ENCODE results near the gene UMODL1.

Gene UMODL1

GRCh38 chr21:42141643-42142042 lies 70.5 kb downstream of the UMODL1 start:
- TF ChIP-seq ARNTL (CRISPR knock-in tag; IDR thresholded peaks at IDR 0.05; ENCODE audit: borderline replicate concordance, low read depth) (no peak), BACH2 (CRISPR knock-in tag; IDR thresholded peaks at IDR 0.05; ENCODE audit: borderline replicate concordance) (no peak), ISL1 (CRISPR knock-in tag; IDR thresholded peaks at IDR 0.05) (no peak)
- ATAC-seq = no peak

DNA sequence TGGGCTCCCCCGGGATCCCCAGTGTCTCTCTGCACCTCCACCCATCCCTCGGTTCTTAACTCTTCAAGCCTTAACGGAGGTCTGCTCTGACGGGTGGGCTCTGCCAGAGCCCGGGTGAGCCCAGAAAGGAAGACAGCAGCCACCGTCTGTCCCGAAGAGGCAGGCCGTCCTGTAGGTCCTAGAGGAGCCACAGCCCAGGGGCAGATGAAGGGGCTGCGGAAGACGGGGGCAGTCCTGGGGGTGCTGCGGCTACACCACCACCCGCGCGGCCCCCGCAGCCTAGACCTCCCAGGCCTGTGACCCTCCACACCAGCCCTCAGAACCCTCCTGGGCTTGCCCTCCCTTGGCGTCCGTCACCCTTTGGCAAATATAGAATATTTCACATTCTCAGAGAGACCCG lies 71.0 kb downstream of the UMODL1 start:
- no peak for ATAC-seq
- TF ChIP-seq TOX (CRISPR knock-in tag; IDR thresholded peaks at IDR 0.05; ENCODE audit: borderline replicate concordance) (no peak), ARNTL (CRISPR knock-in tag; IDR thresholded peaks at IDR 0.05; ENCODE audit: borderline replicate concordance, low read depth) (no peak), ZFP30 (CRISPR knock-in tag; IDR thresholded peaks at IDR 0.05) (no peak), OSR1 (CRISPR knock-in tag; IDR thresholded peaks at IDR 0.05) (no peak), ZC3H10 (CRISPR knock-in tag; IDR thresholded peaks at IDR 0.05) (no peak), PPARA (CRISPR knock-in tag; IDR thresholded peaks at IDR 0.05; ENCODE audit: borderline replicate concordance) (no peak), BACH2 (CRISPR knock-in tag; IDR thresholded peaks at IDR 0.05; ENCODE audit: borderline replicate concordance) (no peak), SNAI2 (CRISPR knock-in tag; IDR thresholded peaks at IDR 0.05) (no peak)
- TF ChIP-seq, protein P1, sequence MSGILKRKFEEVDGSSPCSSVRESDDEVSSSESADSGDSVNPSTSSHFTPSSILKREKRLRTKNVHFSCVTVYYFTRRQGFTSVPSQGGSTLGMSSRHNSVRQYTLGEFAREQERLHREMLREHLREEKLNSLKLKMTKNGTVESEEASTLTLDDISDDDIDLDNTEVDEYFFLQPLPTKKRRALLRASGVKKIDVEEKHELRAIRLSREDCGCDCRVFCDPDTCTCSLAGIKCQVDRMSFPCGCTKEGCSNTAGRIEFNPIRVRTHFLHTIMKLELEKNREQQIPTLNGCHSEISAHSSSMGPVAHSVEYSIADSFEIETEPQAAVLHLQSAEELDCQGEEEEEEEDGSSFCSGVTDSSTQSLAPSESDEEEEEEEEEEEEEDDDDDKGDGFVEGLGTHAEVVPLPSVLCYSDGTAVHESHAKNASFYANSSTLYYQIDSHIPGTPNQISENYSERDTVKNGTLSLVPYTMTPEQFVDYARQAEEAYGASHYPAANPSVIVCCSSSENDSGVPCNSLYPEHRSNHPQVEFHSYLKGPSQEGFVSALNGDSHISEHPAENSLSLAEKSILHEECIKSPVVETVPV (CRISPR knock-in tag; IDR thresholded peaks at IDR 0.05) = no peak

- TF ChIP-seq, protein P2, sequence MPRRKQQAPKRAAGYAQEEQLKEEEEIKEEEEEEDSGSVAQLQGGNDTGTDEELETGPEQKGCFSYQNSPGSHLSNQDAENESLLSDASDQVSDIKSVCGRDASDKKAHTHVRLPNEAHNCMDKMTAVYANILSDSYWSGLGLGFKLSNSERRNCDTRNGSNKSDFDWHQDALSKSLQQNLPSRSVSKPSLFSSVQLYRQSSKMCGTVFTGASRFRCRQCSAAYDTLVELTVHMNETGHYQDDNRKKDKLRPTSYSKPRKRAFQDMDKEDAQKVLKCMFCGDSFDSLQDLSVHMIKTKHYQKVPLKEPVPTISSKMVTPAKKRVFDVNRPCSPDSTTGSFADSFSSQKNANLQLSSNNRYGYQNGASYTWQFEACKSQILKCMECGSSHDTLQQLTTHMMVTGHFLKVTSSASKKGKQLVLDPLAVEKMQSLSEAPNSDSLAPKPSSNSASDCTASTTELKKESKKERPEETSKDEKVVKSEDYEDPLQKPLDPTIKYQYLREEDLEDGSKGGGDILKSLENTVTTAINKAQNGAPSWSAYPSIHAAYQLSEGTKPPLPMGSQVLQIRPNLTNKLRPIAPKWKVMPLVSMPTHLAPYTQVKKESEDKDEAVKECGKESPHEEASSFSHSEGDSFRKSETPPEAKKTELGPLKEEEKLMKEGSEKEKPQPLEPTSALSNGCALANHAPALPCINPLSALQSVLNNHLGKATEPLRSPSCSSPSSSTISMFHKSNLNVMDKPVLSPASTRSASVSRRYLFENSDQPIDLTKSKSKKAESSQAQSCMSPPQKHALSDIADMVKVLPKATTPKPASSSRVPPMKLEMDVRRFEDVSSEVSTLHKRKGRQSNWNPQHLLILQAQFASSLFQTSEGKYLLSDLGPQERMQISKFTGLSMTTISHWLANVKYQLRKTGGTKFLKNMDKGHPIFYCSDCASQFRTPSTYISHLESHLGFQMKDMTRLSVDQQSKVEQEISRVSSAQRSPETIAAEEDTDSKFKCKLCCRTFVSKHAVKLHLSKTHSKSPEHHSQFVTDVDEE (CRISPR knock-in tag; IDR thresholded peaks at IDR 0.05) = no peak
- TF ChIP-seq RARB (CRISPR knock-in tag; IDR thresholded peaks at IDR 0.05) = no peak
- TF ChIP-seq PPARA (CRISPR knock-in tag; IDR thresholded peaks at IDR 0.05; ENCODE audit: borderline replicate concordance) = no peak
- TF ChIP-seq SNAI2 (CRISPR knock-in tag; IDR thresholded peaks at IDR 0.05) = no peak
- no peak for TF ChIP-seq TOX (CRISPR knock-in tag; IDR thresholded peaks at IDR 0.05; ENCODE audit: borderline replicate concordance)
- TF ChIP-seq BACH2 (CRISPR knock-in tag; IDR thresholded peaks at IDR 0.05; ENCODE audit: borderline replicate concordance) = no peak
- TF ChIP-seq GLIS3 (CRISPR knock-in tag; IDR thresholded peaks at IDR 0.05) = no peak
- no peak for TF ChIP-seq CSDC2 (CRISPR knock-in tag; IDR thresholded peaks at IDR 0.05)
- TF ChIP-seq, protein P3, sequence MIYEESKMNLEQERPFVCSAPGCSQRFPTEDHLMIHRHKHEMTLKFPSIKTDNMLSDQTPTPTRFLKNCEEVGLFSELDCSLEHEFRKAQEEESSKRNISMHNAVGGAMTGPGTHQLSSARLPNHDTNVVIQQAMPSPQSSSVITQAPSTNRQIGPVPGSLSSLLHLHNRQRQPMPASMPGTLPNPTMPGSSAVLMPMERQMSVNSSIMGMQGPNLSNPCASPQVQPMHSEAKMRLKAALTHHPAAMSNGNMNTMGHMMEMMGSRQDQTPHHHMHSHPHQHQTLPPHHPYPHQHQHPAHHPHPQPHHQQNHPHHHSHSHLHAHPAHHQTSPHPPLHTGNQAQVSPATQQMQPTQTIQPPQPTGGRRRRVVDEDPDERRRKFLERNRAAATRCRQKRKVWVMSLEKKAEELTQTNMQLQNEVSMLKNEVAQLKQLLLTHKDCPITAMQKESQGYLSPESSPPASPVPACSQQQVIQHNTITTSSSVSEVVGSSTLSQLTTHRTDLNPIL (CRISPR knock-in tag; IDR thresholded peaks at IDR 0.05; ENCODE audit: low read depth) = no peak
- no peak for TF ChIP-seq ZFP30 (CRISPR knock-in tag; IDR thresholded peaks at IDR 0.05)
- no peak for TF ChIP-seq ZFP3 (CRISPR knock-in tag; IDR thresholded peaks at IDR 0.05)
- no peak for TF ChIP-seq OSR1 (CRISPR knock-in tag; IDR thresholded peaks at IDR 0.05)
- TF ChIP-seq ZC3H10 (CRISPR knock-in tag; IDR thresholded peaks at IDR 0.05) = no peak
- TF ChIP-seq ESRRG (CRISPR knock-in tag; IDR thresholded peaks at IDR 0.05) = no peak
- TF ChIP-seq POU6F1 (CRISPR knock-in tag; IDR thresholded peaks at IDR 0.05; ENCODE audit: borderline replicate concordance, low read depth) = no peak
- TF ChIP-seq TCF4 (CRISPR knock-in tag; IDR thresholded peaks at IDR 0.05; ENCODE audit: borderline replicate concordance) = no peak
- ATAC-seq = no peak
These were observed 71.5 kb downstream of the UMODL1 start for GRCh38 chr21:42142627-42143026.

GRCh38 chr21:42143111-42143510 lies 72.0 kb downstream of the UMODL1 start:
- no peak for TF ChIP-seq BACH2 (CRISPR knock-in tag; IDR thresholded peaks at IDR 0.05; ENCODE audit: borderline replicate concordance)
- TF ChIP-seq ARNTL (CRISPR knock-in tag; IDR thresholded peaks at IDR 0.05; ENCODE audit: borderline replicate concordance, low read depth) = no peak
- TF ChIP-seq CSDC2 (CRISPR knock-in tag; IDR thresholded peaks at IDR 0.05) = no peak
- ATAC-seq = no peak

DNA sequence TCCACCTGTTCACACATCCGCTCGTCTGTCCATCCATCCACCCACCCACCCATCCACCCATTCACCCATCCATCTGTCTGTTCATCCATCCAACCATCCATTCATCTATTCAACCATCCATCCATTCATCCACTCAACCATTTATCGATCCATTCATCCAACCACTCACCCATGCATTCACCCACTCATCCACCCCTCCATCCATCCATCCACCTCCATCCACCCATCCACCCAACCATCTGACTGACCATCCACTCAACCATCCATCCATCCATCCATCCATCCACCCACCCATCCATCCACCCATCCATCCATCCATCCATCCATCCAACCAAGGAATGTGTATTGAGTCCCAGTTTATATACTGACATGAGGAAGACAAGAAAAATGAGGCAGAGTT lies 73.1 kb downstream of the UMODL1 start:
- ATAC-seq = no peak
- TF ChIP-seq, protein P3 (CRISPR knock-in tag; IDR thresholded peaks at IDR 0.05; ENCODE audit: low read depth) = no peak
- TF ChIP-seq ZC3H10 (CRISPR knock-in tag; IDR thresholded peaks at IDR 0.05) = no peak
